Esophagus squamous epithelium (tissue), 5 donors: ENCODE data around the gene CGNL1. TPM values are rescaled to one million over a fixed set of nuclear protein-coding genes. Genes with fewer than 3 reads are reported as not detected.

ENCODE experiments used
- DNase-seq: peaks from one replicate; lab custom pipeline; 2025; lab: John Stamatoyannopoulos, UW
- H3K27ac ChIP-seq, 4 donors: fragments of 200-600 bp; sonication (generic); one replicate each; pipeline ENCODE4 v1.5.1; 2016 to 2019; ENCODE audit warnings: mild to moderate bottlenecking in 1 of 4
- H3K27me3 ChIP-seq, 4 donors: fragments of 200-600 bp; sonication (generic); 1 replicate in 3 of 4; 2 replicates in 1 of 4; pipeline versions ENCODE4 v1.5.1 to v1.6.0; 2017 to 2021; ENCODE audit warnings: antibody characterized with exemption in 1 of 4
- H3K36me3 ChIP-seq, 3 donors: fragments of 200-600 bp; sonication (generic); one replicate each; pipeline ENCODE4 v1.5.1; 2016 to 2019
- H3K4me1 ChIP-seq, 3 donors: fragments of 200-600 bp; sonication (generic); one replicate each; pipeline ENCODE4 v1.5.1; 2017 to 2019
- H3K4me3 ChIP-seq, 4 donors: fragments of 200-600 bp; sonication (generic); 1 replicate in 3 of 4; 2 replicates in 1 of 4; pipeline ENCODE4 v1.5.1; 2016 to 2019; ENCODE audit warnings: mild to moderate bottlenecking in 2 of 4, moderate library complexity in 1 of 4
- H3K9me3 ChIP-seq, 3 donors: fragments of 200-600 bp; sonication (generic); one replicate each; pipeline ENCODE4 v1.5.1; 2016 to 2019
- CTCF ChIP-seq, 6 experiments: fragments of 450-650 bp in 4 of 6; fragments of 200-600 bp in 2 of 6; sonication (generic) in 2 of 6; IDR thresholded peaks; one replicate each; pipeline ENCODE4 v1.5.1; 2016 to 2019; ENCODE audit warnings: antibody characterized with exemption in 6 of 6, mild to moderate bottlenecking in 4 of 6, moderate library complexity in 4 of 6
- POLR2A ChIP-seq, 4 donors: fragments of 450-650 bp; IDR thresholded peaks; one replicate each; pipeline ENCODE4 v1.6.1; 2017; ENCODE audit warnings: antibody characterized with exemption in 4 of 4, mild to moderate bottlenecking in 4 of 4, moderate library complexity in 3 of 4
- WGBS, 2 donors: methylation state at CpG; one replicate each; pipeline ENCODE4 v1.1.5; 2018; 5-methylcytosine and 5-hydroxymethylcytosine counted together
- intact Hi-C: fragments of 100-400 bp; cut with DNase I; formaldehyde crosslinking; loops from one replicate; pipeline ENCODE4 v1.15.0; 2022
- total RNA-seq, 4 donors: library from RNA; depleted of rRNA; stranded (reverse); fragments of >200 nt; gene quantifications; one replicate each; pipeline ENCODE4 v1.1.0, GENCODE V29; 2016
- donor health status: DM: yes; HTN: yes; CAD: no.

Gene CGNL1
- total RNA-seq, 4 donors from 2014 or later: 3.8 to 14.7 (median 8.8) TPM

GRCh38 chr15:57556040-57556439, 179.7 kb downstream of the CGNL1 start:
- H3K27me3 ChIP-seq: no peaks in the 10 kb centered on the region
- no peak overlapping the region for H3K27ac ChIP-seq
- intact Hi-C loops: no loop called here
- no peak overlapping the region for H3K4me3 ChIP-seq
- no peak for DNase-seq
- H3K4me1 ChIP-seq: peaks cover 6 to 42% (median 13%) of the 10 kb centered on the region in 3 donors
- no peak for TF ChIP-seq CTCF (IDR thresholded peaks at IDR 0.05)
- TF ChIP-seq POLR2A (IDR thresholded peaks at IDR 0.05): no peak
- H3K9me3 ChIP-seq: no peaks in the 10 kb centered on the region
- no peaks in the 10 kb centered on the region for H3K36me3 ChIP-seq
- 89 to 93% methylated on average over 9 of the region's 9 CpGs for WGBS, 2 donors

GRCh38 chr15:57557267-57557666, 181.0 kb downstream of the CGNL1 start:
- peaks cover 6 to 34% (median 8%) of the 10 kb centered on the region in 3 donors for H3K4me1 ChIP-seq
- TF ChIP-seq CTCF (IDR thresholded peaks at IDR 0.05) (no peak), POLR2A (IDR thresholded peaks at IDR 0.05) (no peak)
- WGBS, 2 donors: 90 to 100% methylated on average over 3 of the region's 3 CpGs
- DNase-seq: no peak
- intact Hi-C loops: no loop called here
- no peaks in the 10 kb centered on the region for H3K9me3 ChIP-seq
- H3K27ac ChIP-seq: no peak overlapping the region
- H3K4me3 ChIP-seq: no peak overlapping the region
- H3K27me3 ChIP-seq: no peaks in the 10 kb centered on the region
- no peaks in the 10 kb centered on the region for H3K36me3 ChIP-seq

- intact Hi-C loops: no loop called here
- 86 to 91% methylated on average over 4 to 6 of the region's 6 CpGs for WGBS, 2 donors
- Histone ChIP-seq H3K9me3 (no peaks in the 10 kb centered on the region), H3K27me3 (no peaks in the 10 kb centered on the region), H3K4me3 (no peak overlapping the region), H3K4me1 (peaks cover 6 to 33% (median 8%) of the 10 kb centered on the region in 3 donors), H3K27ac (no peak overlapping the region), H3K36me3 (no peaks in the 10 kb centered on the region)
- TF ChIP-seq CTCF (IDR thresholded peaks at IDR 0.05) (no peak), POLR2A (IDR thresholded peaks at IDR 0.05) (no peak)
- DNase-seq: no peak
Observed at GRCh38 chr15:57557810-57558209, 181.5 kb downstream of the CGNL1 start.

GRCh38 chr15:57559875-57560274, 183.6 kb downstream of the CGNL1 start:
- H3K27ac ChIP-seq: no peak overlapping the region
- intact Hi-C loops: loop anchor here (2.0 kb wide), 1 partner anchor 51 kb away; no protein-coding TSS in a partner anchor
- H3K4me1 ChIP-seq: peaks cover 4 to 23% (median 5%) of the 10 kb centered on the region in 3 donors

More at GRCh38 chr15:57559875-57560274, 183.6 kb downstream of the CGNL1 start:
- H3K27me3 ChIP-seq: no peaks in the 10 kb centered on the region
- no peak for DNase-seq
- H3K36me3 ChIP-seq: no peaks in the 10 kb centered on the region
- 4 to 17% methylated on average over 4 to 5 of the region's 5 CpGs for WGBS, 2 donors
- TF ChIP-seq POLR2A (IDR thresholded peaks at IDR 0.05): no peak
- peak; percentile 71 to 93 (median 83) for TF ChIP-seq CTCF (IDR thresholded peaks at IDR 0.05)
- no peaks in the 10 kb centered on the region for H3K9me3 ChIP-seq
- H3K4me3 ChIP-seq: no peak overlapping the region
